ENCODE data around the gene JAG2. TPM values are rescaled to one million over a fixed set of nuclear protein-coding genes. Genes with fewer than 3 reads are reported as not detected.

Gene JAG2
- total RNA-seq, 1 donor from 2014 or later: 26.1 TPM

DNA sequence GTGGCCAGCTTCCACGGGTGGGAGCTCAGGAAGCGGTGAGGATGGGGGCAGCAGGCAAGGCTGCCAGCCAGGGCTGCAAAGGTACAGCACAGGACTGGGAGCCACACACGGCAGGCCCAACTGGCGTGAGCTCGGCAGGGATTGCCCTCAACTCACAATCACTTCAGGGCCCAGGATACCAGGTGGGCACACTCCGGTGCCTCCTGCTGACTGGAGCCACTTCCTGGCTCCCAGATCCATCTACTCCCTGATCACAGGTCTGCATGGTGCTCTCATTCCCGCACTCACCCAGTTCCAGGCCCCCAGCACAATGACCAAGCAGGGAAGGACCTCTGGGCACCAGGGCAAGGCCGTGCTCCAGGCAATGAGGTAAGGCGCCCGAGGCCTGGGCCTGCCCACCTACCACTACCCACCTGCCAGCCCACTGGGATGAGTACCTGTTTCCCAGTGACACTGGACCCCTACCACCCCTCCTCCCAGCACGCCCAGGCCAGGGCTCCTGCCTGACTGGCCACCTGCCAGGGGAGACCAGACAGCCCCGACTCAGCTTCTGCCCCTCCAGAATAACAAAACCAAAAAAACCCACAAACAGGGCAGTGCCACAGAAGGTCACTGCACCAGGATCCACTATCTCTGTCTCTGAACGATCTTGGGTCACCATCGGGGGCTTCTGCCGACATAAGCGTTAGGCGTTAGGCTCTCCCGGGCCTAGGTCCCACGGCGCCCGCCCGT lies 1.8 kb downstream of the JAG2 start:
- peak overlapping the region; percentile 76 for H3K4me3 ChIP-seq

DNA sequence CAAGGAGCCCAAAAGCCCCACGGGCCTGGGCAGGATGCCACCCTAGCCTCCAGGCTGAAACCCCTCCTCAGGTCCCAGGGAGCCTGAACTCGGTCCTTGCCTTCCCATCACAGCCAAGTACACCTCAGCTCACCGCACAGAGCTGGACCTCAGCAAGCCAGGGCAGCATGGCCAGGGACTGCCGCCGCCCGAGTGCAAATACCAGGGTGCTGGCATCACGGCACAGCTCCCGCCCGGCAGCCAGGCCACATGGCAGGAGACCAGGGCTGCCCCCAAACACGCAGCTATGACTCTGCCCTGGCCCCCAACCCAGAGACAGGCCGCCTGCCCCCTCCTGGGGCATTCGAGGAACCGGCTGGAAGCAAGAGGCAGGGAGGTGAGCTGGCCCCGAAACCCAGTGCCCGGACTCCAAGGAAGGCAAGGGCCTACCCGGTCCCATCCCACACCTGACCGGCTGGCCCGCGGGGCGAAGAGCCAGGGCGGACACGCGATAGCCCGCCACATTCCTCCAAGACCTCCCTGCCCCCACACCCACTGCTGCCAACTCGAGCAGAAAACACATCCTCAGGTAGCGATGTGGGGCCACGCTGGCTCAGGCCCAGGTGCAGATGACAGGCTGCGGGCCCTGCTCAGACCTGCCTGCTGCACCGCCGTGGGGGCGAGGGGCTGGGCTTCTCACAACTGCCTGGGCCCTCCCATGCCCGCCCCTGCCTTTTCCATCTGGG lies 2.7 kb downstream of the JAG2 start:
- intact Hi-C loops (cut with micrococcal nuclease): no loop called here
- Histone ChIP-seq H3K27me3 (ENCODE audit: low read depth) (peaks cover 34% of the 10 kb centered on the region), H3K4me1 (peaks cover 85% of the 10 kb centered on the region), H3K9me3 (replicated peaks) (no peaks in the 10 kb centered on the region), H3K27ac (replicated peaks) (peak overlapping the region; percentile 49), H3K36me3 (no peaks in the 10 kb centered on the region), H3K4me3 (peak overlapping the region; percentile 76)
- DNase-seq: no peak
- TF ChIP-seq, protein P1, sequence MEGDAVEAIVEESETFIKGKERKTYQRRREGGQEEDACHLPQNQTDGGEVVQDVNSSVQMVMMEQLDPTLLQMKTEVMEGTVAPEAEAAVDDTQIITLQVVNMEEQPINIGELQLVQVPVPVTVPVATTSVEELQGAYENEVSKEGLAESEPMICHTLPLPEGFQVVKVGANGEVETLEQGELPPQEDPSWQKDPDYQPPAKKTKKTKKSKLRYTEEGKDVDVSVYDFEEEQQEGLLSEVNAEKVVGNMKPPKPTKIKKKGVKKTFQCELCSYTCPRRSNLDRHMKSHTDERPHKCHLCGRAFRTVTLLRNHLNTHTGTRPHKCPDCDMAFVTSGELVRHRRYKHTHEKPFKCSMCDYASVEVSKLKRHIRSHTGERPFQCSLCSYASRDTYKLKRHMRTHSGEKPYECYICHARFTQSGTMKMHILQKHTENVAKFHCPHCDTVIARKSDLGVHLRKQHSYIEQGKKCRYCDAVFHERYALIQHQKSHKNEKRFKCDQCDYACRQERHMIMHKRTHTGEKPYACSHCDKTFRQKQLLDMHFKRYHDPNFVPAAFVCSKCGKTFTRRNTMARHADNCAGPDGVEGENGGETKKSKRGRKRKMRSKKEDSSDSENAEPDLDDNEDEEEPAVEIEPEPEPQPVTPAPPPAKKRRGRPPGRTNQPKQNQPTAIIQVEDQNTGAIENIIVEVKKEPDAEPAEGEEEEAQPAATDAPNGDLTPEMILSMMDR (IDR thresholded peaks at IDR 0.05; ENCODE audit: borderline replicate concordance): no peak

More for the DNA sequence above, 1.8 kb downstream of the JAG2 start:
- H3K27me3 ChIP-seq (ENCODE audit: low read depth): peaks cover 36% of the 10 kb centered on the region
- no peak for DNase-seq
- H3K4me1 ChIP-seq: peaks cover 85% of the 10 kb centered on the region
- TF ChIP-seq, protein P1 (IDR thresholded peaks at IDR 0.05; ENCODE audit: borderline replicate concordance): no peak
- intact Hi-C loops (cut with micrococcal nuclease): no loop called here
- H3K36me3 ChIP-seq: no peaks in the 10 kb centered on the region
- peak overlapping the region; percentile 49 for H3K27ac ChIP-seq (replicated peaks)
- H3K9me3 ChIP-seq (replicated peaks): no peaks in the 10 kb centered on the region

DNA sequence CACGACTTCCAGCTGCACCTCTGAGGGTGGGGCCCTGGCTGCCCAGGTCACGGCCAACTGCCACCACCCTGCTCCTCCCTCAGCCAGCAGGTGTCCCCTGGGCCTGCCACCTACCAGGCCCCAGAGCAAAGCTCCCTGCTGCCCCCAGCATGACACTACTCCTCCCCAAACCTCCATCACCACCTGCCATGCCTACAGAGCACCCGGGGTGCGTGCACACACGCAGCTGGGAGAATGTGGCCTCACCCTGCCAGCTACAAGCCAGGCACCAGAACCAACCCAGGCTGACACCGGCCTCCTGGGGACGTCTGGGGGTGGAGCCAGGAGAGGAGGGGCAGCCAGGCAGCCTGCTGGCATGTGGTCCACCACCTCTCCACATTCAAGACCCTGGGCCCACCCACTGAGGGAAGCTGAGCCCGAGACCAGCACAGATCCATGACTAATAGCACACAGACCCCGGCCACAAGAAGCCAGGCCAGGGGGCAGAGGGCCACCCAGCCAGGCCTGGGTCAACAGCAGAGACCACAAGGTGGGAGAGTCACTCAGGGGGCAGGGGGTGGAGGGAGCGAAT lies 3.4 kb downstream of the JAG2 start:
- intact Hi-C loops (cut with micrococcal nuclease): no loop called here
- Histone ChIP-seq H3K27ac (replicated peaks) (peak overlapping the region; percentile 49), H3K9me3 (replicated peaks) (no peaks in the 10 kb centered on the region), H3K36me3 (no peaks in the 10 kb centered on the region), H3K27me3 (ENCODE audit: low read depth) (peaks cover 30% of the 10 kb centered on the region), H3K4me1 (peaks cover 78% of the 10 kb centered on the region), H3K4me3 (peak overlapping the region; percentile 76)
- no peak for DNase-seq
- TF ChIP-seq, protein P1 (IDR thresholded peaks at IDR 0.05; ENCODE audit: borderline replicate concordance): no peak

DNA sequence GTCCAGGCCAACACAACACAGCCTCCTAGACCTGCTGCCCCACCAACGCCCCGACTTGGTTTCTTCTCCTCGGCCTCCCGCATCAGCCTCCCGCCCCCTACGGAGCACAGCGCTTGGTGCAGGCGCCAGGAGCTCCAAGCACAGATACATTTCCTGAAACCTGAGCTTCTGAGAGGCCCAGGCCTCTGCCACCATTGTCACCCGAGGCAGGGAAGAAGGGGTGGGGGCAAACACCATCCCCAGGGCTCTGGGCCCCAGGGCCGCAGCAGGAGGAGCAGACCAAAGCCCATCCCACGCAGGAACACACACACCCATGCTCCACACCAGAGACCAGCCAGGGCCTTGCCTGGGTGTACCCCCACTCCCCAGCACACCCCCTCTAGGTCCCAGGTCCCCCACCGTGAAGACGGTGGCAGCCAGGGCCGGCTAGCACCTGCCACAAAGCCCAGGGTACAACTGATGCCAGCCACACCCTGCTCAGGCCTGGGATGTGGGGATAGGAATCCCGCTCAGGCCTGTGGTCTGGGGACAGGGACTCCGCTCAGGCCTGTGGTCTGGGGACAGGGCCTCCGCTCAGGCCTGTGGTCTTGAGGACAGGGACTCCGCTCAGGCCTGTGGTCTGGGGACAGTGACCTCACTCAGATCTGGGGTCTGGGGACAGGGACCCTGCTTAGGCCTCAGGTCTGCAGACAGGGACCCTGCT lies 5.4 kb downstream of the JAG2 start:
- Histone ChIP-seq H3K9me3 (replicated peaks) (no peaks in the 10 kb centered on the region), H3K27ac (replicated peaks) (no peak overlapping the region), H3K4me1 (peaks cover 65% of the 10 kb centered on the region), H3K36me3 (no peaks in the 10 kb centered on the region), H3K27me3 (ENCODE audit: low read depth) (peaks cover 18% of the 10 kb centered on the region), H3K4me3 (no peak overlapping the region)
- TF ChIP-seq, protein P1 (IDR thresholded peaks at IDR 0.05; ENCODE audit: borderline replicate concordance): no peak
- intact Hi-C loops (cut with micrococcal nuclease): no loop called here
- no peak for DNase-seq

DNA sequence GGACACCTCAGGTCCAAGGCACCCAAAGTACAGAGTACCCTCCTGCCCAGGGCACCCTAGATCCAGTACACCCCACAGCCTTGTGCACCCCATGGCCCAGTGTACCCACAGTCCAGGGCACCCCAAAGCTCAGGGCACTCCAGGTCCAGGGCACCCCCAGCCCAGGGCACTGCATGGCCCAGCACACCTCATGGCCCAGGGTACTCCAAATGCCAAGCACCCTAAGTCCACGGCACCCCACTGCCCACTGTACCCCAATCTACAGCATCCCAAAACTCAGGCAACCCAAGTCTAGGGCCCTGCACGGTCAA lies 6.0 kb downstream of the JAG2 start:
- peaks cover 62% of the 10 kb centered on the region for H3K4me1 ChIP-seq
- peaks cover 16% of the 10 kb centered on the region for H3K27me3 ChIP-seq (ENCODE audit: low read depth)
- intact Hi-C loops (cut with micrococcal nuclease): no loop called here

More for the DNA sequence above, 6.0 kb downstream of the JAG2 start:
- no peak for DNase-seq
- Histone ChIP-seq H3K36me3 (no peaks in the 10 kb centered on the region), H3K9me3 (replicated peaks) (no peaks in the 10 kb centered on the region), H3K27ac (replicated peaks) (peak overlapping the region; percentile 26), H3K4me3 (no peak overlapping the region)
- TF ChIP-seq, protein P1 (IDR thresholded peaks at IDR 0.05; ENCODE audit: borderline replicate concordance): no peak

Measured in left ventricle myocardium inferior (tissue), 1 donor.